HTERT RPE-1 (cell line): ENCODE measurements around the gene NCOA3.

Experiments
- in situ Hi-C: fragments of 300-500 bp; cut with MboI; formaldehyde crosslinking; loops from 4 replicates; pipeline ENCODE4 v1.14.3; 2020; ENCODE audit warnings: low sequenced_read_pairs

Gene NCOA3

DNA sequence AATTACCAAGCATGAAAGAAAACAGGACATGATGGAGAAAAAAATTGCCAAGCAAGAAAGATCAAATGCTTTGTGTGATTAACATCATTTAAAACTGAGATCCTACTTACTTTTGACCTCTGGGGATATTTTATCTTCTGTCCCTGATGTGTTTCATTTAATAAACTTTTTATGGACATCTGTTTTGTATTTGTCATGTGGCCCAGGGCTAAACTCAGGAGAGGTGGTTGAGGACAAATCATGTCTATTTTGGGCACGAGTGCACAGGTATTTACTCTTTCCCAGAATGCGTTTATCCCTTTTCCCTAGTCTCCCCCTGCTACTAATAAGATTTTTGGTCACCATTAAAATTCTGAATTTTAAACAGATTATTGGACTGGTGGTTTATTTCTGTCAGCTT is 128.2 kb downstream of the NCOA3 start:
- in situ Hi-C loops, result no loop called here

DNA sequence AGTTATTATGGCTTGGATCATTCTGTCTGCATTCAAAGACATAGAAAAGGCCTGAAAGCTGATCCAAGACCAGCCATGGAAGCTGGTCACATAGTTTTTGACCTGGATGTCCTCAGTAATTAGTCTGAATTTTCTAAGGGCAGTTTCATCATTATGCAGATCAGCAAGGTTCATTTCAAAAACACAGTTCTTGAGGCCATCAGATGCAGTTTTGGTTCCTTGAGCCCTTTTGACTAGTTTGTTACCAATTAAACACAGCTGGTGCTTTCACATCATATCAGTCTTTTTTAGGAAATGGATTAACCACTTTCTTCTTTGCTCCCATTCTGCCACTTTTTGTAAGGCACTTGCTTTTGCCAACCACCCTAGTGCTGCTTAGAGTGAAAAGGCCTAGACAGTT is 129.4 kb downstream of the NCOA3 start:
- in situ Hi-C loops, result no loop called here

DNA sequence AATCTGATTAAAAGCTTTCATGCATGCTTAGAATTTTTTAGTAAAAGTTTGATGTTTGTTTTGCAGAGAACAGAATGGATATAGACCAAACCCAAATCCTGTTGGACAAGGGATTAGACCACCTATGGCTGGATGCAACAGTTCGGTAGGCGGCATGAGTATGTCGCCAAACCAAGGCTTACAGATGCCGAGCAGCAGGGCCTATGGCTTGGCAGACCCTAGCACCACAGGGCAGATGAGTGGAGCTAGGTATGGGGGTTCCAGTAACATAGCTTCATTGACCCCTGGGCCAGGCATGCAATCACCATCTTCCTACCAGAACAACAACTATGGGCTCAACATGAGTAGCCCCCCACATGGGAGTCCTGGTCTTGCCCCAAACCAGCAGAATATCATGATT is 133.6 kb downstream of the NCOA3 start:
- in situ Hi-C loops, result no loop called here

DNA sequence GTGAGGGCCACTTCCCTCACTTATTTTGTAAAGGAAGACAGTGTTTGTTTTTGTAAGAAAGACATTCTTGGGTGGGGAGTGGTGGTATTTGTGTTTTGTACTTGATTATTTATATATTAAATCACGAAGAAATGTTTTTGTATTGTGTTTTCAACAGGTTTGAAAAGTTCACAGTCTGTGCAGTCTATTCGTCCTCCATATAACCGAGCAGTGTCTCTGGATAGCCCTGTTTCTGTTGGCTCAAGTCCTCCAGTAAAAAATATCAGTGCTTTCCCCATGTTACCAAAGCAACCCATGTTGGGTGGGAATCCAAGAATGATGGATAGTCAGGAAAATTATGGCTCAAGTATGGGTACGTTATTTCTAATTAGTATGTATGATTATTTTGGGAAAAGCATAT is 137.2 kb downstream of the NCOA3 start:
- in situ Hi-C loops, result no loop called here

DNA sequence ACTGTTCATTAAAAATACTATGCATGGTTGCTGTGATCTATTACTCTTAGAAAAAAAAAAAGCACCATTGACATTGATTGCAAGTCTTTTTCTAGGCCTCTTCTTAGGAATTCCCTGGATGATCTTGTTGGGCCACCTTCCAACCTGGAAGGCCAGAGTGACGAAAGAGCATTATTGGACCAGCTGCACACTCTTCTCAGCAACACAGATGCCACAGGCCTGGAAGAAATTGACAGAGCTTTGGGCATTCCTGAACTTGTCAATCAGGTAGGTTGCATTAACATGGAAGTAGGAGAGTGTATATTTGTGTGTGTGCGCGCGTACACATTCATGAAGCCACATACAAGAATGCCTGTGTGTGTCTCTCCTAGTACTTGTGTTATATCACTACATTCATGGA is 140.4 kb downstream of the NCOA3 start:
- in situ Hi-C loops, result no loop called here

DNA sequence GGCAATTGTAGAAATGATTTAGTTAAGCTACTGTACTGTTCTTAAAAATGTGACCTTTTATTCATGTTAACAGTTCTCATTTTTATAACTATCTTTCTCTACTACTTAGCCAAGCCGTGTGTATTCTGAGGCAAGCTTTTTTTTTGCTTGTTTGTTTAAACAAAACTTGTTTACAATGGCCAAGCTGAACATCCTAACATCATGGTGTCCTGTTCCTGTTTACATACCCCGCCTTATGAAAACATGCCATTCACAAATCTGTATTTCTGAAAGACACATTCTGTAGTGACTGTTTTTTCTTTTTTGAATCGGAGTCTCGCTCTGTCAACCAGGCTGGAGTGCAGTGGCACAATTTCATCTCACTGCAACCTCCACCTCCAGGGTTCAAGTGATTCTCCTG is 140.9 kb downstream of the NCOA3 start:
- in situ Hi-C loops, result no loop called here

DNA sequence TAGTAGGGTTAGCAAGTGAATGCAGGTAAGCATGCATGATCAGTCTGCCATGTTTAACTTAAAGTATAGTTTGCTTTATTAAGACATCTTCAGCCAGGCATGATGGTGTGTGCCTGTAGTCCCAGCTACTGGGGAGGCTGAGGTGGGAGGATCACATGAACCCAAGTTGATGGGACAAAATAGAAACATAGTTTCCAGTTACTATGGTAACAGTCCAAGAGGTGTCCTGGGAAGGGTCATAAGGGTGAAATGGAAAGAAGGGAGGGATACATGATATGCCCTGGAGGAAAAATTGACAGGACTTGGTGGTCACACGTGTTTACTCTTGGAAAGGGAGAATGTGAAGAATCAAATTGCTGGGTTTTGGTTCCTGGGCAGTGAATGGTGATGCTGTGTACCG is 143.9 kb downstream of the NCOA3 start:
- in situ Hi-C loops, result no loop called here

DNA sequence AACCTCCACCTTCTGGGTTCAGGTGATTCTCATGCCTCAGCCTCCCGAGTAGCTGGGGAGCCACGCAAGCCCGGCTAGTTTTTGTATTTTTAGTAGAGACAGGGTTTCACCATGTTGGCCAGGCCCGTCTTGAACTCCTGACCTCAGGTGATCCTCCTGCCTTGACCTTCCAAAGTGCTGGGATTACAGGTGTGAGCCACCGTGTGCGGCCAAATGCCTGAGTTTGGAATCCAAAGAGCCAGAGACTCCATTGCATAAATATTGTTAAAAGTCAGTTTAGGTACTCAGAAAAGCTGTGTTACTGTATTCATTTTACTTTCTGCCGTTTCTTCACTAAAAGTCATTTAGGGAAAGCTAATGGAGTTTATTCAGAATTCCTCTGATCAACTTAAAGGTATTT is 146.3 kb downstream of the NCOA3 start:
- in situ Hi-C loops, result no loop called here

DNA sequence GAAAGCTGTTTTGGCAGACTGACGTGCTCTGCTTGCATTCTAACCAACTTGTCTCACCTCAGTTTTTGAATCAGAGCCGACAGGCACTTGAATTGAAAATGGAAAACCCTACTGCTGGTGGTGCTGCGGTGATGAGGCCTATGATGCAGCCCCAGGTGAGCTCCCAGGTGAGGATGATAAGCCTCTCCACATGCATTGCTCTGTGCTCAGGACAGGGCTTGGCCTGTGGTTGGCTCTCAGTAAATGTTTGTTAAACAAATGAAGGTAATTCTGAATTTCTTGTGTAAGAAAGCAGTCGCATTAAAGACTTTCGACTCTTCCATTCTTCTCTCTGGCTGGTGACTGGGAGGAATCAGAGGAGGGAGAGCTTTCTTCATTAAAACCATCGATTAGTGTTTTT is 147.3 kb downstream of the NCOA3 start:
- in situ Hi-C loops, result no loop called here

DNA sequence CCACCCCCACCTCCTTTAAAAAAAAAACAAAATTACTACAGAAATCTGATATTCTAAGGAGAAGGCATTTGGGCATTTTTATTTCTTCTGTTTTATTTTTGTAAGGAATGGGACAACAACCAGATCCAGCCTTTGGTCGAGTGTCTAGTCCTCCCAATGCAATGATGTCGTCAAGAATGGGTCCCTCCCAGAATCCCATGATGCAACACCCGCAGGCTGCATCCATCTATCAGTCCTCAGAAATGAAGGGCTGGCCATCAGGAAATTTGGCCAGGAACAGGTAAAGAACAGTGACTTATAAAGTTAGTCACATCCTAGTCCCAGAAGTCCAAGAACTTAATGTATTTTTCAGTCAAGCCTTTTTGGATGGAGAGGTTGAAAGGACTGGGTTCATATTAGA is 150.6 kb downstream of the NCOA3 start:
- in situ Hi-C loops, result no loop called here

DNA sequence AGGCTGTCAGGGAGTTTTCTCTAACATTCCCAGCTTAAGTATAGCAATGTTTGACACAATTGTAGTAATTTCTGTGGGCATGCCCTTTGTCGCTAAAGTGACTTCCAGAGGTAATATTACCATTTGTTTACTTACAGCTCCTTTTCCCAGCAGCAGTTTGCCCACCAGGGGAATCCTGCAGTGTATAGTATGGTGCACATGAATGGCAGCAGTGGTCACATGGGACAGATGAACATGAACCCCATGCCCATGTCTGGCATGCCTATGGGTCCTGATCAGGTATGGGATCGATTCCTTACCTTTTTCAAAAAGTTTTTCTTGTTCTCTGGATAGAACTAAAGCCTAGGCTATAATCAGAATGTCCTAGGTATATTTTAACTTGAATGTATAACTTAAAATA is 151.1 kb downstream of the NCOA3 start:
- in situ Hi-C loops, result no loop called here

DNA sequence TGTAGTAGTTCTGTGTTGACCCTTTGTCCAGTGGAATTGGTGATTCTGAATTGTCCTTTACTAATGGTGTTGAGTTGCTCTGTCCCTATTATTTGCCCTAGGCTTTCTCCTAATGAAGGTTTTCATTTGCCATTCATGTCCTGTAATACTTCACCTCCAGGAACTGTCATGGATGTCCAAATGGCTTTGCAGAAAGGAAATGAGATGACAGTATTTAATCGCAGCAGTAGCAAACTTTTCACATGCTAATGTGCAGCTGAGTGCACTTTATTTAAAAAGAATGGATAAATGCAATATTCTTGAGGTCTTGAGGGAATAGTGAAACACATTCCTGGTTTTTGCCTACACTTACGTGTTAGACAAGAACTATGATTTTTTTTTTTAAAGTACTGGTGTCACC is 152.2 kb downstream of the NCOA3 start:
- in situ Hi-C loops, result no loop called here

DNA sequence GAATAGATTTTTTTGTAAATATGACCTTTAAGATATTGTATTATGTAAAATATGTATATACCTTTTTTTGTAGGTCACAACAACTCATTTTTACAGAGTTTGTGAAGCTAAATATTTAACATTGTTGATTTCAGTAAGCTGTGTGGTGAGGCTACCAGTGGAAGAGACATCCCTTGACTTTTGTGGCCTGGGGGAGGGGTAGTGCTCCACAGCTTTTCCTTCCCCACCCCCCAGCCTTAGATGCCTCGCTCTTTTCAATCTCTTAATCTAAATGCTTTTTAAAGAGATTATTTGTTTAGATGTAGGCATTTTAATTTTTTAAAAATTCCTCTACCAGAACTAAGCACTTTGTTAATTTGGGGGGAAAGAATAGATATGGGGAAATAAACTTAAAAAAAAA is 152.7 kb downstream of the NCOA3 start:
- in situ Hi-C loops, result no loop called here

DNA sequence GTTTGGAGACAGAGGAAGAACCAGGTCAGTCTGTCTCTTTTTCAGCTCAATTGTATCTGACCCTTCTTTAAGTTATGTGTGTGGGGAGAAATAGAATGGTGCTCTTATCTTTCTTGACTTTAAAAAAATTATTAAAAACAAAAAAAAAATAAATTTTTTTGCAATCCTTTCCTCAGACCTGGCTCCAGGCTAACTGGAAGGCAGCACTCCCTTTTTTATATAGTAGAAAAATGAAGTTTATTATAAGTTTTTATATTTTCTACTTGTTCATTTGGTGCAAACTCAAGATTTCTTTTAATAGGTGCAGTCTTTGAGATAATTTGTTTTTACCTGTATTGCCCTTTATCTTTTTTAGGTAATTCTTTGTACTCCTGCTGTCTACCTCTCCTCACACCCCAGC is 153.9 kb downstream of the NCOA3 start:
- in situ Hi-C loops, result no loop called here

DNA sequence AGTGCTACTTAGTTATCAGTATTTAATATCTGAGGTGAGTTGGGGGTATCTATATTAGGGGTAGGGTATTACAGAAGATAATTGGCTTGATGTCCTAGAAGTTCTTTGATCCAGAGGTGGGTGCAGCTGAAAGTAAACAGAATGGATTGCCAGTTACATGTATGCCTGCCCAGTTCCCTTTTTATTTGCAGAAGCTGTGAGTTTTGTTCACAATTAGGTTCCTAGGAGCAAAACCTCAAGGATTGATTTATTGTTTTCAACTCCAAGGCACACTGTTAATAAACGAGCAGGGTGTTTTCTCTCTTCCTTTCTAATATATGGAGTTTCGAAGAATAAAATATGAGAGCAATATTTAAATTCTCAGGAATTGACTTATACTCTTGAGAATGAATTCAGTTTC is 154.6 kb downstream of the NCOA3 start:
- in situ Hi-C loops, result no loop called here

DNA sequence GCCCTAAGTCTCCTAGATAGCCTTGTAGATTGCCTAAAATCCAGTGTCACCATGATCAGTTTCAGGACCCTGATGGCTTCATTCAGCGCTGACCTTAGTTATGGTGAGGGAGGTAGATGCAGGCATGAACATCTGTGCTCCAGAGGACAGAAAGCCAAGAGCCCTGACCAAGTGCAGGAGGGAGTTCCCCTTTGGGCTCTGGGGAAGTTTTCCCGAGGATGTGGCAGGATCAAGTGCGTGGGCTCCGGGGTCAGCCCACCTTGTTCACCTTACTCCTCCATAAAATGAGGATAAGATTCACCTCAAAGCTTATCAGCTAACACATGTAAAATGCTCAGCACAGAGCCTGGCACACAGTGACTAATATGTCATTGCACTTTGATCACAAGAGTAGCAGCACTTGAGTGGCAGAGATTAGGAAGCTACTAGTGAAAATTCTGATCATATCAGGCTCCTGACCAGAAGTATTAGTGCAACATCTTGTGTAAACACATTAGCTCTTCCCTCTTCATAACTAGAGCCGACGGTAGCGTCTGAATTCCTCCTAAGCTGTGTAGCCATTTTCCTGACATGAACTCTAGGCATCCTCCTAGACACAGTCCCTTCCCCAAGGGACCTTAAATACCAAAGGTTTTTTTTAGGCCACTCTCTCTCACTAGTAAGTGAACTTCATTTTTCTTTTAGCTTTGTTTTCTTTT is 158.4 kb downstream of the NCOA3 start:
- in situ Hi-C loops, result no loop called here

DNA sequence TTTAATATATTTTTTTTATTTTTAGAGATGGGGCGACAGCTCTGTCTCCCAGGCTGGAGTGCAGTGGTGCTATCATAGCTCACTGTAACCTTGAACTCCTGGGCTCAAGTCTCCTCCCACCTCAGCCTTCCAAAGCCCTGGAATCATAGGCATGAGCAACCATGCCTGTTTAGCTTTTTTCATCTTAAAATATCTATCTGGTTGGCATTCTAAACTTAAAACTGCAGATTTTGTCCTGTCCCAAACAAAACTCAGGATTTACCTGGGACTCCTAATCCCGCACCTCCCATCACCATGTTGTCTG is 158.9 kb downstream of the NCOA3 start:
- in situ Hi-C loops, result no loop called here

DNA sequence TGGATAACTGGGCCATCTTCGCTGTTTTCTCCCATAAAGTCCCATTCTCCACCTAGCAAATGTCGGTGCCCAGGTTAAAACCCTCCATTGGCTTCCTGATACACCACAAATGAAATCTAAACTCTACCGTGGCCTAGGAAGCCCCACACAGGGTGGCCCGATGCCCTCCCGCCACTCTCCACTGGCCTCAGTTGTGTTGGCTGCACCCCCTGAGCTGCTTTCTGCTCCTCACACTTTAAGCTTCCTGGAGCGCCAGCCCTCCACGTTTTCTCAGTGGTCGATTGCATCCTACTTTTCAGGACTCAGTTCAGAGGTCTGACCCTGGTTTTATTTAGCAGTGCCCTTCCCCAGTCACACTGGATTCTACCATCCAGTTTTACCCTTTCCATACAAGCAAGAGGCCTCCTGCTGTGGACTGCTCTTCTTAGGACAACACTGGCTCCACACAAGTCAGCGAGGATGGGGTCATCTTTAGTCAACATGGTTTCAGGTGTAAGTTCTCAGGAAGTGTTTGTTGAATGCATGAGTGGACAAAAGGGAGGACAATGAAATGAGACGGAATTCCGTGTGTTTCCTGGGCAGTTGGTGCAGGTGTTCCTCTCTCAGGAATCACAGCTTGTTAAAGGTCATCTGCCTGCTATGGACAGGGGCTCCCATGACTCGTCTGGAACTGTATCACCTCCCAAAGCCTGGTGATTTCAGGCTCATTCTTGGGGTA is 159.5 kb downstream of the NCOA3 start:
- in situ Hi-C loops, result no loop called here

DNA sequence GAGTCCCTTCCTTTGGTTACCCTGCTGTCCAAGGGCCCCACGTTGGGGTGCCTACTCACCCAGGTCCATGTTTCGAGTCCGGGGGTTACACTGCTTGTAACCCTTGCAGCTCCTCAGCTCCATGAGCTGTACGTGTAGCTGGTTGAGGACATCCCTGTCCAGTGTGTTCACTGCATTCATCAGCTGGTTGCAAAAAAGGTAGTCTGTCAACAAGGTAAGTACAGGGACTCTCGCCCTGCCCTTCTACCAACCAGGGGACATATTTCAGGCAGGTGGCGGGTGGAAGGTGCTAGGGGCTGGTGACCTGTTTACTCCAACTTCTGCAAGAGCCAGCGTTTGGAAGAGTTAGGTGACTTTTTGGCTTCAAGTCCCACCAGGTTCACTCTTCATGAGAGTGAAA is 160.0 kb downstream of the NCOA3 start:
- in situ Hi-C loops, result no loop called here

DNA sequence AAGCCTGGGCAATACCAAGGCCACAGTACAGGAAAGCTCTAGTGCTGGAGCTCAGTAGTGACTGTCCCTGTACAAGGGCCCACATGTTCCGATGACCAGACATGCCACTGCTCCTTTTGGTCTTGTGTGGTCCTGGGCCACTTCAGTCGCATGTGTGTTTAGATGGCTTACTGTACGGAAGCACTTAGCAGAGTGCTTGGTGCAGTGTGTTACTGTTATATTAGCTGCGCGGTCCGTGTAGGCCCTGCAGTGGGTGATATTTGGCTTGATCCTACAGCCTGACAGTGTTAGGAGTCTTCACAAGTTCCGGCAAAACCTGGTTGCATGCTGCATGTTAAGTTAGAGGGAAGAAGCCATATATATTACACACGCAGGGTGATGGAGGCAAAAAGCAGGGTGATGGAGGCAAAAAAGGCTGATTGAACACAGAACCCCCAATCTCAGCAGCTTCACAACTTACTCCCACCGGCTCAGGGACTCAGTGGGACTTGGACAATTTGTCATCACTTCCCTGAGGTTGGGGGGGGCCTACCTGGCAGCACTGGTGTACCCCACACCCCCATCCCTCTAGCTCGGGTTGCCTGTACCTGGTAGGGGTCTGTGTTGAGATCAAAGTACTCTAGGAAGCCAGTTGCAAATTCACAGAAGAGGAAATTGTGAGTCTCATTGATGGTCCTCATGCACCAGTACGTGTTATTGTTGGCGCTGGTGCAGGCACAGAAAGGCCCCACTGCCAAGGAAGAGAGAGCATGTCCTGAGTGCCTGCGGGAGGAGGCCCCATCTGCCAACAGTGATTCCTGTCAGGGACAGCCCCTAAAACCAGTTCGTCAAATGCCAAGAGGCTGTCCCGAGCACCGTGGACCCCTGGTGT is 161.0 kb downstream of the NCOA3 start:
- in situ Hi-C loops, result no loop called here

DNA sequence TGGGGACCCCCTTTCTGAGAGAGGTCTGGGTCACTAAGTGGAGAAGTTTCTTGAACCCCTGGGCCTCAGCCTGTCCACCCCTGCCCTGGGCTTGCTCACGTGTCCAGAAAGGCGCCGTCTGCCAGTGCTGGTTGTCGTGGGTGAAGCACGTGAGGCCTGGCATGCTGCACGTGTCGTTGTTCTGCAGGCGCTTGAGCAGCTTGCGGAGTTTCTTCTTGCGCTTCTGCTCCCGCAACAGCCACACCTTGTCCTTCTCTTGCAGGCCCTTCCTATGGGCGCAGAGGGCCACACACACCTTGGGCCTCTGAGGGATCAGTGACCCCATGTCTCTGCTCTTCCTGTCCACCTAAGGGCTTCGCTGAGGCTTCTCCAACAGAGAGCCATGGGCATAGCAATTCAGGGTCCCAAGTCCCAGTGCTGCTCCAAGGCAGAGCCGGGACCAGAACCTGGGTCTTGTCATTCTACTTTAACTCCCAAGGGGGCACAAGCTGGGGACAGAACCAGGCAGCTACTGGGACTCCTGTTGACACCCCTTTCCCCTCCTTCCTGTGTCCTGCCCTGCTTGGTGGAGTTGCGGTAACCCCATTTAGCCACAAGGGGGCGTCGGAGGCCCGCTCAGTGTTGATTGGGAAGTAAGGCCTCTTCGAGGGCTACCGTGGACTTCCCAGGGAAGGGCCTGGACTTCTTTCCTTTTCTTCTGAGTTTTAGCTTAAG is 161.8 kb downstream of the NCOA3 start:
- in situ Hi-C loops, result no loop called here

DNA sequence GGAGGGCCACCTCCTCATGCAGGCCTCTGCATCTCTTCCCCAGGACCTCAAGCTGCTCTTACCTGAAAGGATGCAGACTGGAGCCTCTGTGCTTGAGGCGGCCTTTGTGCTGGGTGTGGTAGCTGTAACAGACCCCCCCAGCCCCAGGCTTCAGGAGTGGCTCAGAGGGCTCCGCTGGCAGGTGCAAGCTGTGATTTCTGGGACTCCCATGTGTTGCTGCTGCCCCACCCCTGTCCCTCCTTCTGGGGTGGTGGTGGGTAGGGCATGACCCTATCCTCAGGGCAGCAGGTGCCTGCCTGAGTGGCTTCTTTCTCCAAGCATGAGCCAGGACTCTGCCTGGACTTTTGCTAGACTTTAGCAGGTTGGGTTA is 162.4 kb downstream of the NCOA3 start:
- in situ Hi-C loops, result no loop called here
